IMR-90 (cell line): ENCODE measurements around the gene DPEP1. TPM values are rescaled to one million over a fixed set of nuclear protein-coding genes. Genes with fewer than 3 reads are reported as not detected.

Source experiments
- ATAC-seq: fragments of 200-7000 bp; cut with Tn5 transposase; 2 replicates; pipeline ENCODE4 v1.9.1; 2020; ENCODE audit warnings: low read depth, mild to moderate bottlenecking, moderate library complexity
- BruUV-seq: library from RNA; stranded (reverse); fragments of 400-500 nt; replicated peaks from 2 replicates; lab custom pipeline; 2021; lab: Mats Ljungman, UMichigan
- CTCF ChIA-PET: fragments of 300-600 bp; formaldehyde crosslinking; extraction: SDS; loops from one replicate; lab custom pipeline; 2021; ENCODE audit warnings: antibody characterized with exemption; lab: Yijun Ruan, JAX
- POLR2A ChIA-PET: fragments of 300-600 bp; sonication (Branson Sonifier 250); formaldehyde crosslinking; loops from one replicate; lab custom pipeline; 2022; ENCODE audit warnings: antibody characterized with exemption; ENCODE audit not compliant: unreplicated experiment; lab: Charles Lee
- DNase-seq: peaks from one replicate; pipeline ENCODE4 v3.0.0; 2013
- H2AFZ ChIP-seq: replicated peaks from 2 replicates; pipeline ENCODE3; 2013; ENCODE audit warnings: low read length, mild to moderate bottlenecking; ENCODE audit not compliant: poor library complexity
- H2AK5ac ChIP-seq: 2 replicates; pipeline ENCODE4 v1.6.1; 2013; ENCODE audit warnings: low read depth, low read length, inconsistent platforms
- H2AK9ac ChIP-seq: replicated peaks from 2 replicates; pipeline ENCODE3; 2013; ENCODE audit warnings: mild to moderate bottlenecking, low read depth, low read length, moderate library complexity; ENCODE audit not compliant: poor library complexity
- H2BK120ac ChIP-seq: 2 replicates; pipeline ENCODE4 v1.6.1; 2013; ENCODE audit warnings: low read depth, low read length, inconsistent platforms
- H2BK15ac ChIP-seq: 3 replicates; pipeline ENCODE4 v1.6.1; 2013; ENCODE audit warnings: low read depth, low read length, inconsistent platforms
- H2BK20ac ChIP-seq: 2 replicates; pipeline ENCODE4 v1.6.1; 2013; ENCODE audit warnings: low read depth, mild to moderate bottlenecking, inconsistent platforms, low read length, moderate library complexity
- H2BK5ac ChIP-seq: 2 replicates; pipeline ENCODE4 v1.6.1; 2013; ENCODE audit warnings: mild to moderate bottlenecking, low read depth, low read length, inconsistent platforms; ENCODE audit not compliant: poor library complexity, severe bottlenecking
- H3K14ac ChIP-seq: replicated peaks from 2 replicates; pipeline ENCODE4 v1.6.1; 2013; ENCODE audit warnings: low read depth, low read length, inconsistent platforms
- H3K18ac ChIP-seq: 2 replicates; pipeline ENCODE4 v1.6.1; 2013; ENCODE audit warnings: low read depth, low read length, control low read depth
- H3K23ac ChIP-seq: 2 replicates; pipeline ENCODE4 v1.6.1; 2013; ENCODE audit warnings: low read depth, low read length, inconsistent platforms
- H3K27ac ChIP-seq: 2 replicates; pipeline ENCODE4 v1.5.1; 2013; ENCODE audit warnings: mild to moderate bottlenecking, control low read depth, low read length; ENCODE audit not compliant: insufficient read depth
- H3K27me3 ChIP-seq: 2 replicates; pipeline ENCODE4 v1.6.1; 2013; ENCODE audit warnings: low read length; ENCODE audit not compliant: control insufficient read depth, insufficient read depth
- H3K36me3 ChIP-seq: 2 replicates; pipeline ENCODE4 v1.6.1; 2013; ENCODE audit warnings: low read length, mixed read lengths; ENCODE audit not compliant: control insufficient read depth, insufficient read depth
- H3K4ac ChIP-seq: 2 replicates; pipeline ENCODE4 v1.6.1; 2013; ENCODE audit warnings: low read depth, low read length, inconsistent platforms
- H3K4me1 ChIP-seq: 2 replicates; pipeline ENCODE4 v1.6.1; 2013; ENCODE audit warnings: low read length, mixed read lengths; ENCODE audit not compliant: control insufficient read depth, insufficient read depth
- H3K4me2 ChIP-seq: 2 replicates; pipeline ENCODE4 v1.6.1; 2013; ENCODE audit warnings: low read depth, mild to moderate bottlenecking, control low read depth, low read length, moderate library complexity
- H3K4me3 ChIP-seq: 2 replicates; pipeline ENCODE4 v1.5.1; 2013; ENCODE audit warnings: low read depth, mild to moderate bottlenecking, control low read depth, low read length, moderate library complexity; ENCODE audit not compliant: insufficient read depth
- H3K56ac ChIP-seq: 2 replicates; pipeline ENCODE4 v1.6.1; 2013; ENCODE audit warnings: low read length, inconsistent platforms; ENCODE audit not compliant: insufficient read depth; ENCODE audit errors: extremely low read depth
- H3K79me1 ChIP-seq, 2 experiments: 2 replicates each; pipeline ENCODE4 v1.6.1; 2013; ENCODE audit warnings: low read length in 2 of 2, inconsistent platforms in 1 of 2, low read depth in 1 of 2
- H3K9ac ChIP-seq: 2 replicates; pipeline ENCODE4 v1.6.1; 2013; ENCODE audit warnings: low read depth, low read length, control low read depth
- H3K9me1 ChIP-seq: 2 replicates; pipeline ENCODE4 v1.6.1; 2013; ENCODE audit warnings: low read length, inconsistent platforms; ENCODE audit not compliant: insufficient read depth
- H3K9me3 ChIP-seq: 2 replicates; pipeline ENCODE4 v1.6.1; 2013; ENCODE audit warnings: low read length; ENCODE audit not compliant: control insufficient read depth, insufficient read depth
- H4K20me1 ChIP-seq: 2 replicates; pipeline ENCODE4 v1.6.1; 2013; ENCODE audit warnings: low read length, inconsistent platforms; ENCODE audit not compliant: insufficient read depth
- H4K5ac ChIP-seq: 2 replicates; pipeline ENCODE4 v1.6.1; 2013; ENCODE audit warnings: mild to moderate bottlenecking, low read depth, low read length, control low read depth
- H4K8ac ChIP-seq, 2 experiments: 2 replicates each; pipeline ENCODE4 v1.6.1; 2013; ENCODE audit warnings: low read depth in 2 of 2, low read length in 2 of 2, control low read depth in 1 of 2, inconsistent platforms in 1 of 2
- H4K91ac ChIP-seq: 2 replicates; pipeline ENCODE4 v1.6.1; 2013; ENCODE audit warnings: low read depth, low read length, inconsistent platforms; ENCODE audit not compliant: insufficient read depth
- BHLHE40 ChIP-seq: fragments of 150-350 bp; IDR thresholded peaks from 2 replicates; pipeline ENCODE4 v1.6.1; 2016; ENCODE audit warnings: mild to moderate bottlenecking, low read depth, low read length
- CEBPB ChIP-seq: IDR thresholded peaks from 2 replicates; pipeline ENCODE4 v1.6.1; 2012; ENCODE audit warnings: low read depth, low read length, improper control_type of control experiment
- CHD1 ChIP-seq: IDR thresholded peaks from 2 replicates; pipeline ENCODE4 v1.6.1; 2012; ENCODE audit warnings: low read depth, low read length, improper control_type of control experiment
- ELK1 ChIP-seq: fragments of 150-350 bp; IDR thresholded peaks from 2 replicates; pipeline ENCODE4 v1.6.1; 2016; ENCODE audit warnings: low read depth, mild to moderate bottlenecking, low read length, moderate library complexity, borderline replicate concordance
- FOS ChIP-seq: fragments of 150-350 bp; IDR thresholded peaks from 2 replicates; pipeline ENCODE4 v1.6.1; 2016; ENCODE audit warnings: low read depth, low read length
- MAFK ChIP-seq: IDR thresholded peaks from 2 replicates; pipeline ENCODE4 v1.6.1; 2012; ENCODE audit warnings: low read depth, low read length, improper control_type of control experiment
- MAZ ChIP-seq: IDR thresholded peaks from 2 replicates; pipeline ENCODE4 v1.6.1; 2012; ENCODE audit warnings: low read depth, mild to moderate bottlenecking, low read length, improper control_type of control experiment, moderate library complexity, borderline replicate concordance
- MXI1 ChIP-seq: IDR thresholded peaks from 2 replicates; pipeline ENCODE4 v1.6.1; 2012; ENCODE audit warnings: low read depth, mild to moderate bottlenecking, low read length, moderate library complexity, borderline replicate concordance
- NFE2L2 ChIP-seq: fragments of 150-350 bp; IDR thresholded peaks from 2 replicates; pipeline ENCODE4 v1.6.1; 2016; ENCODE audit warnings: low read depth, mild to moderate bottlenecking, low read length
- POLR2A ChIP-seq: IDR thresholded peaks from 2 replicates; pipeline ENCODE4 v1.6.1; 2012; ENCODE audit warnings: mild to moderate bottlenecking, low read depth, low read length
- RAD21 ChIP-seq: IDR thresholded peaks from 2 replicates; pipeline ENCODE4 v1.6.1; 2012; ENCODE audit warnings: low read length, improper control_type of control experiment
- RCOR1 ChIP-seq: IDR thresholded peaks from 2 replicates; pipeline ENCODE4 v1.6.1; 2012; ENCODE audit warnings: mild to moderate bottlenecking, low read length, improper control_type of control experiment; ENCODE audit not compliant: insufficient replicate concordance
- RFX5 ChIP-seq: IDR thresholded peaks from 2 replicates; pipeline ENCODE4 v1.8.0; 2012; ENCODE audit warnings: low read depth, mild to moderate bottlenecking, low read length, moderate library complexity
- WGBS, 2 experiments: methylation state at CpG; one replicate each; pipeline versions ENCODE4 v1.1.5 to v1.1.7; 2013; ENCODE audit warnings: missing lambda C conversion rate in 2 of 2; ENCODE audit not compliant: insufficient read length in 1 of 2; ENCODE audit errors: extremely low coverage in 2 of 2; 5-methylcytosine and 5-hydroxymethylcytosine counted together
- dilution Hi-C: fragments of 300-500 bp; cut with HindIII; formaldehyde crosslinking; loops from one replicate; pipeline ENCODE4 v1.14.3; 2018; ENCODE audit warnings: low sequenced_read_pairs; ENCODE audit not compliant: unreplicated experiment
- in situ Hi-C: fragments of 300-500 bp; cut with MboI; formaldehyde crosslinking; loops from 3 replicates; pipeline ENCODE4 v1.14.3; 2019; ENCODE audit warnings: low sequenced_read_pairs, inconsistent platforms, mixed read lengths
- intact Hi-C: fragments of 100-400 bp; cut with micrococcal nuclease; formaldehyde crosslinking; loops from 2 replicates; pipeline ENCODE4 v1.10.0; 2022
- polyA plus RNA-seq, 3 experiments: library from polyadenylated mRNA; depleted of rRNA; stranded (reverse); fragments of >200 nt; gene quantifications; 2 replicates each; pipeline ENCODE4 v1.2.3, GENCODE V29; 2012; ENCODE audit warnings: low replicate concordance in 1 of 3
- total RNA-seq: library from RNA; depleted of rRNA; stranded (reverse); fragments of >200 nt; gene quantifications from 2 replicates; pipeline ENCODE4 v1.2.3, GENCODE V29; 2012
- TF ChIP-seq, protein P1 (sequence below): conservative IDR thresholded peaks from 2 replicates; pipeline ENCODE4 v1.5.1; 2012; ENCODE audit warnings: mild to moderate bottlenecking, low read depth, low read length, improper control_type of control experiment
- TF ChIP-seq, protein P2 (sequence below): fragments of 150-350 bp; IDR thresholded peaks from 2 replicates; pipeline ENCODE4 v1.6.1; 2017; ENCODE audit warnings: mild to moderate bottlenecking, antibody characterized with exemption, low read length, low read depth

DPEP1 gene
- total and polyA plus RNA-seq, 2 of the 4 experiments (the other 2 are of a cell fraction): not detected

DNA sequence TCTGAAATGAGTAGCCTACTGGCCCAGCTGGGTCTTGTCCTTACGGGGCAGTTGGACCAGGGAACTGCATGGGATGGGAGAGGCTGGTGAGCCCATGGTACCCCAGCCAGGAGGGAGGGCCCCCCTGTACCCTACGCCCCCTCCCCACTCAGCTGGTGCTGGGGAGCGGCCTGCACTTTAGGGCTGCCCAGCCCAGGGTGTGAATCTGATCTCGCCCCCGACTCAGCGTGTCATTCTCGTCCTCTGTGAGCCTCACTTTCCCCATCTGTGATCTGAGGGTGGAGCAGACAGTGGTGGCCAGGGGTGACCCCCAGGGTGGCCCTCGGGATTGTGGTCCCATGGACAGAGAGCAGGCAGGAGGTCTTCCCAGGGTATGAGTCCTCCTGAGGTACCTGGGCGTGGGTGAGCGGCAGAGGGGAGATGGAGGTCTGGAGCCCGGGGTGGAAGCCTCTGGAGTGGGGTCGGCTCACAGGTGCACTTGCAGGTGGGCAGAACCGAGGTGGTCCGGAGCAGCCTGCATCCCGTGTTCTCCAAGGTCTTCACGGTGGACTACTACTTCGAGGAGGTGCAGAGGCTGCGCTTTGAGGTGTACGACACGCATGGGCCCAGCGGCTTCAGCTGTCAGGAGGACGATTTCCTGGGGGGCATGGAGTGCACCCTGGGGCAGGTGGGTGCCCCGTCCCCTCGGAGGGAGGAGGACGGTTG is 36.2 kb upstream of the DPEP1 start:
- H3K9me3 ChIP-seq: no peaks in the 10 kb centered on the region
- peaks cover 26% of the 10 kb centered on the region for H3K4me1 ChIP-seq
- no peak overlapping the region for H3K56ac ChIP-seq
- peaks cover 3% of the 10 kb centered on the region; the same call in 1 of the 2 replicates for H4K20me1 ChIP-seq
- ChIA-PET CTCF (no interaction called here), POLR2A (no interaction called here)
- H2AFZ ChIP-seq: peak overlapping the region; percentile 32
- no peak overlapping the region for H3K14ac ChIP-seq
- BruUV-seq: no TSS peak
- H3K9ac ChIP-seq: no peak overlapping the region
- intact Hi-C loops: no loop called here
- H3K4me3 ChIP-seq: no peak overlapping the region
- H3K18ac ChIP-seq: no peak overlapping the region
- peaks cover 0 to 12% of the 10 kb centered on the region in 2 experiments; a peak in 1 of 4 replicates for H3K79me1 ChIP-seq
- no peak overlapping the region; the same call in 1 of the 2 replicates for H2BK120ac ChIP-seq
- no peak overlapping the region for H3K4me2 ChIP-seq
- peaks cover 20% of the 10 kb centered on the region for H3K9me1 ChIP-seq
- H2BK15ac ChIP-seq: no peak overlapping the region
- no peak overlapping the region for H3K4ac ChIP-seq
- no peak overlapping the region for H4K91ac ChIP-seq
- no peak overlapping the region for H3K23ac ChIP-seq
- H3K27me3 ChIP-seq: peaks cover 4% of the 10 kb centered on the region; the same call in 1 of the 2 replicates
- DNase-seq (no peak), ATAC-seq (no peak)
- H3K27ac ChIP-seq: no peak overlapping the region
- no peak overlapping the region for H4K5ac ChIP-seq
- dilution Hi-C loops: no loop called here
- peak overlapping the region; percentile 21; the same call in 1 of the 2 replicates for H2AK5ac ChIP-seq
- 95% methylated on average over 18 of the region's 25 CpGs; no CpG with 5 or more reads in 1 of the 2 experiments for WGBS, 2 experiments
- peaks cover 6% of the 10 kb centered on the region; the same call in 1 of the 2 replicates for H3K36me3 ChIP-seq
- no peak overlapping the region for H2BK5ac ChIP-seq
- no peak overlapping the region for H4K8ac ChIP-seq
- in situ Hi-C loops: no loop called here
- H2BK20ac ChIP-seq: no peak overlapping the region; the same call in 1 of the 2 replicates
- H2AK9ac ChIP-seq: no peak overlapping the region
- no peak for TF ChIP-seq BHLHE40
- no peak for TF ChIP-seq FOS
- TF ChIP-seq RCOR1: no peak
- TF ChIP-seq RFX5: no peak
- TF ChIP-seq ELK1: no peak
- no peak for TF ChIP-seq POLR2A
- TF ChIP-seq RAD21: no peak
- no peak for TF ChIP-seq MXI1
- no peak for TF ChIP-seq CEBPB
- TF ChIP-seq, protein P1, sequence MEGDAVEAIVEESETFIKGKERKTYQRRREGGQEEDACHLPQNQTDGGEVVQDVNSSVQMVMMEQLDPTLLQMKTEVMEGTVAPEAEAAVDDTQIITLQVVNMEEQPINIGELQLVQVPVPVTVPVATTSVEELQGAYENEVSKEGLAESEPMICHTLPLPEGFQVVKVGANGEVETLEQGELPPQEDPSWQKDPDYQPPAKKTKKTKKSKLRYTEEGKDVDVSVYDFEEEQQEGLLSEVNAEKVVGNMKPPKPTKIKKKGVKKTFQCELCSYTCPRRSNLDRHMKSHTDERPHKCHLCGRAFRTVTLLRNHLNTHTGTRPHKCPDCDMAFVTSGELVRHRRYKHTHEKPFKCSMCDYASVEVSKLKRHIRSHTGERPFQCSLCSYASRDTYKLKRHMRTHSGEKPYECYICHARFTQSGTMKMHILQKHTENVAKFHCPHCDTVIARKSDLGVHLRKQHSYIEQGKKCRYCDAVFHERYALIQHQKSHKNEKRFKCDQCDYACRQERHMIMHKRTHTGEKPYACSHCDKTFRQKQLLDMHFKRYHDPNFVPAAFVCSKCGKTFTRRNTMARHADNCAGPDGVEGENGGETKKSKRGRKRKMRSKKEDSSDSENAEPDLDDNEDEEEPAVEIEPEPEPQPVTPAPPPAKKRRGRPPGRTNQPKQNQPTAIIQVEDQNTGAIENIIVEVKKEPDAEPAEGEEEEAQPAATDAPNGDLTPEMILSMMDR: no peak
- no peak for TF ChIP-seq NFE2L2
- TF ChIP-seq, protein P2, sequence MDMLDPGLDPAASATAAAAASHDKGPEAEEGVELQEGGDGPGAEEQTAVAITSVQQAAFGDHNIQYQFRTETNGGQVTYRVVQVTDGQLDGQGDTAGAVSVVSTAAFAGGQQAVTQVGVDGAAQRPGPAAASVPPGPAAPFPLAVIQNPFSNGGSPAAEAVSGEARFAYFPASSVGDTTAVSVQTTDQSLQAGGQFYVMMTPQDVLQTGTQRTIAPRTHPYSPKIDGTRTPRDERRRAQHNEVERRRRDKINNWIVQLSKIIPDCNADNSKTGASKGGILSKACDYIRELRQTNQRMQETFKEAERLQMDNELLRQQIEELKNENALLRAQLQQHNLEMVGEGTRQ: no peak
- TF ChIP-seq CHD1: no peak
- no peak for TF ChIP-seq MAFK
- no peak for TF ChIP-seq MAZ
